Stimulated activated effector memory CD8-positive, alpha-beta T cell treated with anti-CD3 and anti-CD28 coated beads, Interleukin-12 subunit alpha, Interleukin-12 subunit beta, amount 100 ng/mL, for 72 hours (primary cell): Measurements from ENCODE around the gene SDCBP2.
A peak's percentile ranks its signal among the peaks of the same experiment; 100 is the strongest.

Source experiments
- ATAC-seq: fragments of 150-1000 bp; cut with Tn5 transposase; 2 replicates; pipeline ENCODE4 v1.10.0; 2021
- DNase-seq, 2 donors: peaks; one replicate each; pipeline ENCODE4 v3.0.0; 2021 to 2022; ENCODE audit warnings: low spot score in 2 of 2
- H3K27ac Mint-ChIP-seq: one replicate; pipeline ENCODE4 v1.8.0; 2022; ENCODE audit warnings: mild to moderate bottlenecking, mixed read lengths
- H3K36me3 Mint-ChIP-seq: one replicate; pipeline ENCODE4 v1.8.0; 2022; ENCODE audit warnings: mild to moderate bottlenecking, mixed read lengths
- H3K4me1 Mint-ChIP-seq: one replicate; pipeline ENCODE4 v1.8.0; 2022; ENCODE audit warnings: mixed read lengths
- H3K4me3 Mint-ChIP-seq: one replicate; pipeline ENCODE4 v1.8.0; 2022; ENCODE audit warnings: mild to moderate bottlenecking, mixed read lengths
- H3K9me3 Mint-ChIP-seq: one replicate; pipeline ENCODE4 v1.8.0; 2022; ENCODE audit warnings: mixed read lengths

The SDCBP2 gene

DNA sequence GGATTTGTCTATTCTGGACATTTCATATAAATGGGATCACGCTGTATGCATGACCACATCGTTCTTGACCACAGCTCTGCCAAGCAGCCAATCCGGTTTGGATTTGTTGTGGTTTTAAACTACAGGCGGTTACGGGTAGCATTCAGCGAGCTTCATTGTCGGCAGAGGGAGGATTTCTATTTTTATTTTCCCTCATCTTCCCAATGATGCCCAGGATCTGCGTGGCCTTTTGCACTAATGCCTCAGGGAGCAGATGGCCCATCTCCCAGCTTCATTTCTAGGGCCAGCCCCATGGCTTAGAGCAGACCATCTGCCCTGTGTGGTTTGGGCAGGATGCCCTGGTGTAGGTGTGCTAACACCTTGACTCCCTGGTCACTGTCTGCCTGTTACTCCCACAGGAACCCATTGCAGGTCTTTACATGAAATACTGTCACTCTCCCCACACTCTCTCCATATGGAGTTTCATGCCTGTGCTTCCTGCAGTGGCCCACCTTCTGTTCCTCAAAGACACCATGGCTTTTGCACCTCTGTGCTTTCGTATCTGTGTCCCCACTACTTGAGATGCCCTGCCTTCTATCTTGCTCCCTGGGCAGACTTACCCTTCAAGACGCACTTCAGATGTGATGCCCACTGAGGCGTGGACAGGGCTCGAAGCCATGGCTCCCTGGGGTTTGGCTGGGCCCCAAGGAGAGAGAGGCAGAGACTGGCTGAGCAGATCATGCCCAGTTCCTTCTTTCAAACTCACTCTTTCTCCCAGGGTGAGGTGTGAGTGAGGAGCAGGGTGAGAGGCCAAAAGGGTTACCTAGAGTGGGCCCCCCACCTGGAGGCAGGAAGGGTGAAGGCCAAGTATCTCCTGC, 26.0 kb downstream of the SDCBP2 start:
- no peak overlapping the region for H3K4me3 Mint-ChIP-seq
- H3K27ac Mint-ChIP-seq, result no peak overlapping the region
- peaks cover 14% of the 10 kb centered on the region for H3K36me3 Mint-ChIP-seq
- peak in 1 of 2 donors; percentile 76 for DNase-seq
- ATAC-seq, result peak; percentile 17
- H3K9me3 Mint-ChIP-seq, result no peaks in the 10 kb centered on the region
- H3K4me1 Mint-ChIP-seq, result peaks cover 17% of the 10 kb centered on the region

DNA sequence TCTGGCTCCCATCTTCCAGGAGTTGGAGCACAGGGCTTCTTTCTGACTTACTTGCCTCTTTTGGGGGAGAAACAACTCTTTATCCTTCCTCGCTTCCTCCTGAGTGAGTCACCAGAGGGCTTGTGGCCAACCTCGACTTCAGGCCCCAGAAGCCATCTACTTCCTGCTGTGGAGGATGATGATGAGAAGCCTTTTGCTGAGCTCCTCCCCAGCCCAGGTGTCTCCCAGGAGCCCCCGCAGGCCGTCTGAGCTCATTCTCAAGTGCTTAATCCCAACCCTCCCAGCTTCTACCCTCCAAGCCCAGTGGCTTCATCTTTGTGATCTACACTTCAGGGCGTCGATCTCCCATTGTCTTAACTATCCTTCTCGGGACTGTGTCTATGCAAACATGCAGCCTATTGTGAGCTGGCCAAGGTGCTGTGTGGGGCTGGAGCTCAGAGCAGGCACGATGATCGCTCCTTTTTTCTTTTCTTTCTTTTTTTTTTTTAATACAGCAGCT, 27.9 kb downstream of the SDCBP2 start:
- H3K4me1 Mint-ChIP-seq, result peaks cover 17% of the 10 kb centered on the region

DNA sequence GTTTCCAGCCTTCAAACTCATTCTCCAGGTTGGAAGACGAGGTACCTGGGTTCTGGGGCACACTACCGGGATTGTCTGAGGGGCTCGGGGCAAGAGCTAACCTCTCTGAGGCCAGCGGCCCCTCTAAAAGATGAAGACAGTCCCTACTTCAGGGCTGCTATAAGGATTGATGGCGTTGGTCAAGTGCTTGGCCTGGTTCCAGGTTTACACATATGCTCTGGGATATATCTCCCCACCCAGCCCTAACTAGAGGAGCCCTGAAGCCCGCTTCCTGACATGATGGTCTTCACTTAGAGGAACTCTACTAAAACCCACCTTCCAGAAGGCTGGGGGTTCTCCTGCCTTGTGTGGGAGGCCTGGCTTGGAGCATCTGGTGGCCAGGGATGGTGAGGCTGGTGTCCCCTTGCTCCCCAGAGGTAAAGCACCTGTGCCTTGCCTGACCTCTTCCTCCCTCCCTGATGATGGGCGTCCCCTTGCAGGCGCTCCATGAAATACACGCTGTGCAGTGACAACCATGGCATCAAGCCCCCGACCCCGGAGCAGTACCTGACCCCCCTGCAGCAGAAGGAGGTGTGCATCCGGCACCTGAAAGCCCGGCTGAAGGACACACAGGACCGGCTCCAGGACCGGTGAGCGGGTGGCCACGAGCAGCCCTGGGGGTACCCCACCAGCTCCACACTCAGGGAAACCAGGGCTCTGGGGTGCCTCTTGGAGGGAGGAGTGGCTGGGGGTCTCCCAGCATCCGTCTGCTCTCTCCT, 28.7 kb downstream of the SDCBP2 start:
- DNase-seq (no peak), ATAC-seq (no peak)
- Mint-ChIP-seq H3K27ac (peak overlapping the region; percentile 91), H3K4me1 (peaks cover 17% of the 10 kb centered on the region), H3K9me3 (no peaks in the 10 kb centered on the region), H3K36me3 (peaks cover 9% of the 10 kb centered on the region), H3K4me3 (peak overlapping the region; percentile 56)

More for the DNA sequence above, 27.9 kb downstream of the SDCBP2 start:
- ATAC-seq (peak; percentile 83), DNase-seq (peak in 1 of 2 donors; percentile 78)
- H3K9me3 Mint-ChIP-seq, result no peaks in the 10 kb centered on the region
- H3K27ac Mint-ChIP-seq, result peak overlapping the region; percentile 91
- H3K4me3 Mint-ChIP-seq, result peak overlapping the region; percentile 56
- H3K36me3 Mint-ChIP-seq, result peaks cover 14% of the 10 kb centered on the region

DNA sequence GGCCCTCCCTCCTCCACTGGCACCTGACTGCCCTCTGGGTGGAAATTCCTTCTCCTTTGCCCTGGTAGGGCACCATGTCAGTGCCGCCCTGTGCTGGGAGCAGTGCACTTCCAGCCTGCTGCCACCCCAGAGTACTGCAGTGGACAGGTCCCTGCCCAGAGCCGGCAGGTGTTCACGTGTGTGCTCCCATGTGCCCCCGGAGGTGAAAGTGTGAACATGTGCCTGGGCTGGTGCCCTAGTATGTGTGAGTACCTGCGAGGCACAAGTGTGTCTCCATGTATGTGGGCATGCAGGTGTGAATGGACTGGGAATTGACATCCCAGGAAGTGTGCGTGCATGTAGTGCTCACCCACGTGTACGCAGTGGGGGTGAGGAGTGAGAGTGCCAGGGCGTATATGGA, 29.4 kb downstream of the SDCBP2 start:
- Mint-ChIP-seq H3K36me3 (peaks cover 9% of the 10 kb centered on the region), H3K4me1 (peaks cover 17% of the 10 kb centered on the region), H3K9me3 (no peaks in the 10 kb centered on the region), H3K27ac (no peak overlapping the region), H3K4me3 (no peak overlapping the region)
- ATAC-seq (peak; percentile 27), DNase-seq (no peak)

DNA sequence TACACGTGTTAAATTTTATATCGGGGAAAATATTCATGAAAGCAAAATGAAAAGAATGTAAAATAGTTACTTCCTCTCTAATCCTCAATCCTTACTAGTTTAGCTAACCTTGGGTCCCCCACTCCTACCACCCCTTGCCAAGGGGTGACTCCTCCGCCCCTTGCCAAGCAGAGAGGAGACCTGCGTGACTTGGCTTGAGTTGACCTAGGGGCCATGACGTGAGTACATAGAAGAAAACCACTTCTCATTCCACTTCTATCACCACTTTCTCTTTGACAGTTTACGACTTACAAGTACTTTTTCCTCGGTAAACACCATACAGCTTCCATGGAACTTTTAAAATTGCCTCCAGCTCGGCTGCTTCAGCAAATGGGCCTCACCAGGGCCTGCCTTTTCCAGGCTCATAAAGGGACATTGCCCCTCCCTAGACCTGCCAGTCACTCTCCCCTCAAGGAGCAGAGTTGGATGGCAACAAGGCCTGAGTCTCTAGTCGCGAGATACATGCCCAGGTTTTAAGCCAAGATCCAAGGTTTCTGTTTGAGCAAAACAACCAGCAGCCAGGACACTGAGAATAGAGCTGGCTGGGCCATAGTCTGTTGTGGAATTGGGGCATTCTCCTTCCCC, 29.9 kb downstream of the SDCBP2 start:
- Mint-ChIP-seq H3K36me3 (peaks cover 9% of the 10 kb centered on the region), H3K4me3 (no peak overlapping the region)

DNA sequence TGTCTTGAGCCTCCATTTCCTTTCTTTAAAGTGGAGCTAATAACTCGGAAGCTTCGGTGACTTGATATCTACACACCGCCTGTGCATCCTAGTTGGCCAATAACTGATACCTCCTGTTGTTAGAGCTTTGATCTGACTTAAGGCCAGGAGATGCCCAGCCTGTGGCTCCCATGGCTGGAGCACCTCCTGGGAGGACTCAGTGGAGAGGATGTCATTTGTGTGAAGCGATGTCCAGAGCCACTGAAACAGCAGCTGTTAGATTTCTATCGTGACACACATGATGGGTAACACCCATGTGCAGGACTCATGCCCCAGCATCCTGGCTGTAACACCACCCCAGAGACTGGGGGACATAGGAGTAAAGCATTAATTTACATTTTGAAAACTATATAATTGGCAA, 30.8 kb downstream of the SDCBP2 start:
- no peak for ATAC-seq
- H3K4me3 Mint-ChIP-seq, result no peak overlapping the region
- no peak for DNase-seq
- peaks cover 8% of the 10 kb centered on the region for H3K36me3 Mint-ChIP-seq
- no peaks in the 10 kb centered on the region for H3K9me3 Mint-ChIP-seq
- H3K27ac Mint-ChIP-seq, result no peak overlapping the region
- peaks cover 17% of the 10 kb centered on the region for H3K4me1 Mint-ChIP-seq

More for the DNA sequence above, 29.9 kb downstream of the SDCBP2 start:
- Mint-ChIP-seq H3K4me1 (peaks cover 17% of the 10 kb centered on the region), H3K9me3 (no peaks in the 10 kb centered on the region), H3K27ac (no peak overlapping the region)
- no peak for DNase-seq
- no peak for ATAC-seq

DNA sequence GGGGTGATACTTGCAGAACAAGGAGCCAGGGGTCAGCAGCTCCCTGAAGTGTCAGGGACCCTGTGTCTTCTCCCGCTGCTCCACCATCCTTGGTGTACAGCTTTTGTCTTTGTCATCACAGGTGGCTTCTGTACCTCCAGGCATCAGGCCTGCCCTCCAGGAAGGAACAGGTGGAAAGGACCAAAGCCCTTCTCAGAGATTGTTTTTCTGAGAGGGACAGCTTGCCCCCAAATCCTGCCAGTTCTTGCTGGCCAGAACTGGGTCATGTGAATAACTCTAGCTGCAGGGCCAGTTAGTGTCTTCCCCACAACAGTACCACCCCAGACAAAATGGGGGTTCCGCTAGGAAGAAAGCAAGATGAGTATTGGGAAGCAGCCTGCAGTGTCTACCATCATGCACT, 31.5 kb downstream of the SDCBP2 start:
- ATAC-seq (no peak), DNase-seq (no peak)
- H3K27ac Mint-ChIP-seq, result no peak overlapping the region
- no peaks in the 10 kb centered on the region for H3K9me3 Mint-ChIP-seq
- H3K4me1 Mint-ChIP-seq, result peaks cover 17% of the 10 kb centered on the region
- H3K36me3 Mint-ChIP-seq, result peaks cover 1% of the 10 kb centered on the region
- H3K4me3 Mint-ChIP-seq, result no peak overlapping the region

DNA sequence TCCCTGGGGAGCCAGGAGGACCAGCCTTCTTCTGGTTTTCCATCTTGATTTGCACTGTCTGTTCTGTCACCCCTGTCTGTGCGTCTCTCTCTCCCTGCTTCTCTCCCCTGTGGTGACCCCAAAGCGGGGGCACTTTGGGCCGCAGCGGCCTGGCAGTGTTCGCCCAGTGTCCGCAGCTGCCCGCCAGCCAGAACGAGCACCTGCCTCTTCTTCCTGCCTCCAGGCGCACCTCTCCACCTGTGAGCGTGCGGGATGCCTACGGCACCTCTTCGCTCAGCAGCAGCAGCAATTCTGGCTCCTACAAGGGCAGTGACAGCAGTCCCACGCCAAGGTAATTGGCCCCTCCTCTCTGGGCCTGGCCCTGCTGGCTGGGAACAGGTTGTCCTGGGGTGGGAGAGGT, 32.0 kb downstream of the SDCBP2 start:
- no peak for ATAC-seq
- Mint-ChIP-seq H3K36me3 (no peaks in the 10 kb centered on the region), H3K27ac (peak overlapping the region; percentile 8)

DNA sequence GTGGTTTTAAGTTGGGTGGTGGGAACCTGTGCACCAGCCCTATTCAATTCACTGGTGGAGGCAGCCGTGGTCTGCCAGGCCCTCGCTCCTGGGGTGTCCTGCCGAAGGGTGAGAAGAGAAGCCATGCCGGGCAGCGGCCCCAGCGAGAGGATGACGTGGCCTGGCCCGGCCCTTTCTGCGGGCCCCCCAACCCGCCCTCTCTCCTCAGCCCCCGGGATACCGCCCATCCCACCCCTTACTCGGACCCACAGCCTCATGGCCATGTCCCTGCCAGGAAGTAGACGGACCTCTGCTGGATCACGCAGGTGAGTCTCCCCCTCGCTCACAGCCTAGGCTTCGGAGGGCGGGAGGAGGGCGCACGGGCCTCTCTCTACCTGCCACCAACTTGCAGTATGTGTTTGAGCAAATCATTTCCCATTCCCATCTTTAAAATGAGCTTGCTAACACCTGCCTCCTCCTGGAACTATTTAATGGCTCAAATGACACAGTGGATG, 32.8 kb downstream of the SDCBP2 start:
- DNase-seq, result no peak
- Mint-ChIP-seq H3K9me3 (no peaks in the 10 kb centered on the region), H3K27ac (peak overlapping the region; percentile 8), H3K4me1 (peaks cover 13% of the 10 kb centered on the region), H3K36me3 (no peaks in the 10 kb centered on the region), H3K4me3 (no peak overlapping the region)
- ATAC-seq, result no peak

More for the DNA sequence above, 32.0 kb downstream of the SDCBP2 start:
- Mint-ChIP-seq H3K4me1 (peaks cover 17% of the 10 kb centered on the region), H3K9me3 (no peaks in the 10 kb centered on the region), H3K4me3 (no peak overlapping the region)
- DNase-seq, result no peak

DNA sequence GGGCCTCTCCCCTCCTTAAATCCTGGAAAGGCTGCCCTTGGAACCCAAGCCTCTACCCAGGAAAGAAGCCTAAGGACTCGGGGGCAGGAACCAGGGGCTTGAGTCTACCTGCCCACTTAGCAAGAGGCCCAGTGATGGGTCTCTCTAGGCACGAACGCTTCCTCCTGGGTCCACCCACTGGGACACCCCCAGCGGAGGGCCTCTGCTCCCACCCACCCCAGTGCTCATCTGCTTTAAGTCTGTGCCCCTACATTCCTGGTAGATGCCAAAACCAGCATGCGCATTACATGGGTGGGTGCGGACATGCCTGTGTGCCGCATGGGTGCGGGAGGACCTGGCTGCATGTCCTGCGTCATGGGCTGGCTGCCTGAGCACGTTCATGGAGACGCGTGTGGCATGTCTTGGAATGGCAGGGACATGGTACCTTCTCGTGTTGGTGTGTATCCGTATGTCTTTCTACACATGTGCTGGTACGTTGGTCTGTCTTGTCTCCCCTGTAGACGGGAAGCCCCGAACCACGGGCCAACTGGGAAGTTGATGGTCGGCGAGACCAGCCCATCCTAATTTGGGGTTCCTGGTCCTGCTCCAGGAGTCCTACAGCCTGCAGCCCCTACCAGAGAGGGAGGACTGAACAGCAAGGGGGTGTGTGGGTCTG, 33.5 kb downstream of the SDCBP2 start:
- Mint-ChIP-seq H3K27ac (no peak overlapping the region), H3K4me3 (no peak overlapping the region), H3K9me3 (no peaks in the 10 kb centered on the region), H3K4me1 (peaks cover 6% of the 10 kb centered on the region), H3K36me3 (no peaks in the 10 kb centered on the region)
- ATAC-seq, result no peak
- DNase-seq, result no peak

DNA sequence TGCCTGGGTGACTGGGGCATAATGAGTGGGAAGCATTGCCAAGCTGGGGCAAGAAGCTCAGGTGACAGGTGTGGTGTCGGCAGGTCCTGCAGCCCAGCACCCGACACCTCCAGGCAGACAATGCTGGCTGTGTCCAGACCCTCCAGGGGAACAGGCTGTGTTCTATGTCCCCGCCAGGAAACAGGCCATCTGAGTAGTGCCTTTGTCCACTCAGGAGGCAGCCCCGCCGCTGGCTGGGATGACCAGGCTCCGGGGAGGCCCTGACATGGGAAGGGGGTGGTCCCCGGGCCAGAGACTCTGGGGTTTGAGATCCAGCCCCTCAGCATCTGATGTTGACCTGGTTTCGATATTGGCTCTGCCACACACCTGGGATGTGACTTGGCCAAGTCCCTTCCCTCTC, 34.4 kb downstream of the SDCBP2 start:
- Mint-ChIP-seq H3K27ac (no peak overlapping the region), H3K4me1 (peaks cover 2% of the 10 kb centered on the region), H3K36me3 (no peaks in the 10 kb centered on the region), H3K4me3 (no peak overlapping the region), H3K9me3 (no peaks in the 10 kb centered on the region)
- DNase-seq (no peak), ATAC-seq (no peak)

DNA sequence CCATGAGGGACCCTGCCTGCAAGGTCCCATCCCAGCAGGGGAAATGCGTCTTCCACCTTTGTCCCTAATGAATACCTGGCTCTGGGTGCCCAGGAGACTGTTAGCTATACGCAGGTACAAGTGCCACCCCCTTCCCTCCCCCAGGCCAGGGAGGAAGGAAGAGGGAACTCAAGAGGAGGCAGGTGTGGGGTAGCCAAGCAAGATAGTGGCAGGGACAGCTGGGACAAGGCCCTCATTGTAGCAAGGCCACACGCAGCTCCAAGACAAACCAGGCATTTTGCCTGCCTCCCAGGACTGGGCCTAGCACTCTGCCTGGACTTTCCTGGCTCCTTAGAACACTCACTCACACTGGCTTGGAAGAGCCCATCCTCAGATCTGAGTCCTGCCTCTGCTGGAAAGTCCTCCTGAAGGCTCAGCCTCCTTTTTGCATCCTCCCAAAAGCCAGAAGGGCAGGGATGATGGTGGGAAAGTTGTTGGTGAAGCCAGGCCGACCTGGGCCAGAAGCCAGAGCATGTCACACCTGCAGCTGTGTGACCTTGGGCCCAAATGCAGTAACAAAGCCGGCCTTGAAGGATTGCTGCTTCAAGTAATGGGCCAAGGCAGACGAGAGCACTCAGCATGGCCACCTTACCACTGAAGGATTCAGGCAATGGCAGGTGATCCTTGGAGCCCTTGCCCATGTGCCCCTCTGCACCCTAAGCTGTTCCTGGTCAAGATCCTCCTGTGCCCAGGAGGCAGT, 35.1 kb downstream of the SDCBP2 start:
- H3K27ac Mint-ChIP-seq, result peak overlapping the region; percentile 32

DNA sequence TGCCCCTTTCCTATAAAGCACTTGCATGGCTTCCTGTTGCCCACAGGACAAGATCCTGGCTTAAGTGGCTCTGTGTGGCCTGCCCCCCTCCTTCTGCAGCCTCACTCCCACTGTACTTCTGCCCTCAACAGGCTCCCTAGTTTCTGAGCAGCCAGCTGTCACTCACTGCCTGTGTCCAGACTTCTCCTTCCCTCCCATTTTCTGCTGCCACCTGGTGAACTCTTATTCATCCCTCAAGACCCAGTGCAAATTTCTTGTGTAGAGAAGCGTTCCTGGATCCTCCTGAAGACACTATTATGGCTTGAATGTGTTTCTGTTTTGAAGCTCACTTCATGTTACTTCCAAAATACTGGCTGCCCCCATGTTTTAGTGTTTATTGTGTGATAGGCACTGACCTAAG, 36.3 kb downstream of the SDCBP2 start:
- H3K9me3 Mint-ChIP-seq, result no peaks in the 10 kb centered on the region
- H3K36me3 Mint-ChIP-seq, result no peaks in the 10 kb centered on the region
- no peak overlapping the region for H3K4me3 Mint-ChIP-seq
- H3K4me1 Mint-ChIP-seq, result no peaks in the 10 kb centered on the region
- ATAC-seq (no peak), DNase-seq (no peak)
- H3K27ac Mint-ChIP-seq, result no peak overlapping the region

More for the DNA sequence above, 35.1 kb downstream of the SDCBP2 start:
- Mint-ChIP-seq H3K9me3 (no peaks in the 10 kb centered on the region), H3K4me3 (no peak overlapping the region), H3K4me1 (no peaks in the 10 kb centered on the region), H3K36me3 (no peaks in the 10 kb centered on the region)
- DNase-seq, result no peak
- no peak for ATAC-seq

DNA sequence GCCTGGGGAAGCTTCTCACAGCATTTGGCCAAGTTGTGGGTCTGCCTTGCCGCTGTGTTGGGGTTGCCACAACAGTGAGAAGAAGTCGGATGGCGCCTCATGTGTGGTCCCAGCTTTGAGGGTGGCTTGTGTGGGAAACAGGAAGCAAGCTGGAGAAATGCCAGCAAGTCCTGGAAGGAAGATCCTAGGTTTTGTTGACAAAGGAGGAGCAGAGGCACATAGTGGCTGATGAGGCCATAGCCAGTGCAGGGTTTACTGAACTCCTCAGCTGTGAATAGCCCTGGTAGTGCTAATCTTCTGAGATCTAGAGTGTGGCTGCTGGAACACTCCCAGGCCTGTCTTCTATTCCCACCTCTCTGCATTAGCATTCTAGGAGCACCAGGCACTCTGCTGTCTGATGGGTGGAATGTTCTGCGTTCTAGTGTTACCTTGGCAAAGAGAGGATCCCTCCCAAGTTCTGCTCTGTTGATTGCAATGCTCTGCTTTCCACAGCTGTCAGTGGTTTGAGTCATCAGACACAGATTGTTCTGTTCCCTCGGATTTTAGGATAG, 37.7 kb downstream of the SDCBP2 start:
- no peak for DNase-seq
- Mint-ChIP-seq H3K4me1 (peaks cover 4% of the 10 kb centered on the region), H3K27ac (no peak overlapping the region), H3K9me3 (no peaks in the 10 kb centered on the region), H3K4me3 (no peak overlapping the region), H3K36me3 (no peaks in the 10 kb centered on the region)
- ATAC-seq, result no peak
